HepG2 (cell line): ENCODE measurements around the gene ZKSCAN3. TPM values are rescaled to one million over a fixed set of nuclear protein-coding genes. Genes with fewer than 3 reads are reported as not detected.
A peak's percentile ranks its signal among the peaks of the same experiment; 100 is the strongest.

ENCODE experiments used
- FOXK1 ChIP-seq: sonication (generic); formaldehyde crosslinking; IDR thresholded peaks from 2 replicates; pipeline ENCODE4 v1.4.0; 2020; ENCODE audit warnings: low read depth, missing genetic modification reagents, borderline replicate concordance
- KIAA2018 ChIP-seq: sonication (generic); formaldehyde crosslinking; IDR thresholded peaks from 2 replicates; pipeline ENCODE4 v1.5.0; 2020; ENCODE audit warnings: mild to moderate bottlenecking, missing genetic modification reagents, borderline replicate concordance
- KLF16 ChIP-seq, 2 experiments: sonication (generic) in 1 of 2; formaldehyde crosslinking in 1 of 2; IDR thresholded peaks; 2 replicates each; pipeline versions ENCODE4 v1.6.1 to v1.8.0; 2016 to 2023; ENCODE audit warnings: missing genetic modification reagents in 2 of 2, missing compliant biosample characterization in 1 of 2
- MATR3 ChIP-seq: sonication (generic); formaldehyde crosslinking; IDR thresholded peaks from 2 replicates; pipeline ENCODE4 v1.4.0; 2020; ENCODE audit warnings: missing genetic modification reagents
- NFATC3 ChIP-seq: sonication (generic); formaldehyde crosslinking; IDR thresholded peaks from 2 replicates; pipeline ENCODE4 v1.5.1; 2020; ENCODE audit warnings: mild to moderate bottlenecking, missing genetic modification reagents
- SRSF4 ChIP-seq: fragments of 200-400 bp; formaldehyde crosslinking; IDR thresholded peaks from one replicate; pipeline ENCODE4 v1.6.1; 2018; ENCODE audit warnings: mild to moderate bottlenecking, low read depth, low read length, moderate library complexity; ENCODE audit not compliant: poor library complexity, severe bottlenecking
- ZKSCAN5 ChIP-seq: sonication (generic); formaldehyde crosslinking; IDR thresholded peaks from 2 replicates; pipeline ENCODE4 v1.5.1; 2020; ENCODE audit warnings: mild to moderate bottlenecking, missing genetic modification reagents
- ZNF205 ChIP-seq: IDR thresholded peaks from 2 replicates; pipeline ENCODE4 v1.6.1; 2018; ENCODE audit warnings: missing biosample characterization, missing genetic modification reagents
- ZNF276 ChIP-seq: sonication (generic); formaldehyde crosslinking; IDR thresholded peaks from 2 replicates; pipeline ENCODE4 v1.4.0; 2020; ENCODE audit warnings: mild to moderate bottlenecking, low read depth, missing genetic modification reagents
- ZNF343 ChIP-seq: sonication (generic); formaldehyde crosslinking; IDR thresholded peaks from 2 replicates; pipeline ENCODE4 v1.4.0; 2020; ENCODE audit warnings: mild to moderate bottlenecking, missing genetic modification reagents
- ZNF556 ChIP-seq: sonication (generic); formaldehyde crosslinking; IDR thresholded peaks from 2 replicates; pipeline ENCODE4 v1.4.0; 2020; ENCODE audit warnings: mild to moderate bottlenecking, missing genetic modification reagents, borderline replicate concordance
- ZNF598 ChIP-seq: sonication (generic); formaldehyde crosslinking; IDR thresholded peaks from 2 replicates; pipeline ENCODE4 v1.5.1; 2020; ENCODE audit warnings: mild to moderate bottlenecking, missing genetic modification reagents, borderline replicate concordance
- ZNF740 ChIP-seq: sonication (generic); formaldehyde crosslinking; IDR thresholded peaks from 2 replicates; pipeline ENCODE4 v1.4.0; 2020; ENCODE audit warnings: missing genetic modification reagents
- ZSCAN22 ChIP-seq: sonication (generic); formaldehyde crosslinking; IDR thresholded peaks from 2 replicates; pipeline ENCODE4 v1.4.0; 2020; ENCODE audit warnings: mild to moderate bottlenecking, missing genetic modification reagents
- ZZZ3 ChIP-seq: sonication (generic); formaldehyde crosslinking; IDR thresholded peaks from 2 replicates; pipeline ENCODE4 v1.4.0; 2020; ENCODE audit warnings: missing genetic modification reagents, mild to moderate bottlenecking, borderline replicate concordance
- polyA plus RNA-seq, 8 experiments: library from polyadenylated mRNA; depleted of rRNA in 3 of 8; stranded (reverse) in 7 of 8; unstranded in 1 of 8; fragments of >200 nt; fragmentation: Illumina TruSeq in 4 of 8; extraction: Trizol in 4 of 8; gene quantifications; 2 replicates each; pipeline versions ENCODE4 v1.2.1 to v1.2.3, GENCODE V29; 2011 to 2016; ENCODE audit warnings: low read depth in 4 of 8, missing spikeins in 1 of 8, mixed read lengths in 1 of 8; ENCODE audit not compliant: insufficient read depth in 1 of 8
- total RNA-seq, 5 experiments: library from RNA; depleted of rRNA; stranded (reverse); fragments of >200 nt; fragmentation: Illumina TruSeq; extraction: Trizol; gene quantifications; 2 replicates each; pipeline ENCODE4 v1.2.3, GENCODE V29; 2016; ENCODE audit warnings: low read depth in 1 of 5

ZKSCAN3 gene
- total and polyA plus RNA-seq, 2 of the 13 experiments (the other 11 are each of a cell fraction or from before 2014, with no cell fraction given), result 3.3 to 7.4 TPM

- TF ChIP-seq ZKSCAN5 (CRISPR knock-in tag) (no peak; the same call in 1 of the 2 replicates), KLF16 (CRISPR knock-in tag; IDR thresholded peaks at IDR 0.05) (peak in 1 of 2 experiments; percentile 89; a peak in 2 of 4 replicates), NFATC3 (CRISPR knock-in tag) (no peak), ZZZ3 (no peak; the same call in 1 of the 2 replicates), ZSCAN22 (CRISPR knock-in tag) (peak; percentile 72; the same call in 1 of the 2 replicates), KIAA2018 (0 out of 2 replicates have a peak, but pooled peaks have one; percentile 84), ZNF740 (CRISPR knock-in tag) (no peak), ZNF556 (CRISPR knock-in tag) (peak; percentile 84; the same call in 1 of the 2 replicates), SRSF4 (no peak), ZNF343 (CRISPR knock-in tag) (no peak), ZNF276 (CRISPR knock-in tag) (no peak), ZNF598 (CRISPR knock-in tag) (peak; percentile 90; the same call in 1 of the 2 replicates), ZNF205 (CRISPR knock-in tag) (no peak; the same call in 1 of the 2 replicates), MATR3 (CRISPR knock-in tag) (no peak), FOXK1 (peak; percentile 71; the same call in 1 of the 2 replicates)
Observed at GRCh38 chr6:28349892-28350737, at the start of gene ZKSCAN3 (continued).
